GM23248 (cell line): ENCODE data around the gene NUMA1. TPM values are rescaled to one million over a fixed set of nuclear protein-coding genes. Genes with fewer than 3 reads are reported as not detected.

Experiments used
- DNase-seq: peaks from one replicate; pipeline ENCODE4 v3.0.0-alpha.2; 2015
- H2AFZ ChIP-seq: fragments of 200-600 bp; sonication (generic); 2 replicates; pipeline ENCODE4 v1.6.1; 2016; ENCODE audit warnings: antibody characterized with exemption
- H3F3A ChIP-seq: fragments of 200-600 bp; sonication (generic); 2 replicates; pipeline ENCODE4 v1.6.1; 2016; ENCODE audit warnings: mild to moderate bottlenecking, antibody characterized with exemption, mixed run types; ENCODE audit not compliant: insufficient read depth
- H3K27ac ChIP-seq: fragments of 200-600 bp; sonication (generic); 2 replicates; pipeline ENCODE4 v1.5.1; 2016; ENCODE audit warnings: mild to moderate bottlenecking
- H3K27me3 ChIP-seq: fragments of 200-600 bp; sonication (generic); replicated peaks from 2 replicates; pipeline ENCODE4 v1.6.1; 2016; ENCODE audit warnings: mild to moderate bottlenecking; ENCODE audit not compliant: insufficient read depth
- H3K36me3 ChIP-seq: fragments of 200-600 bp; sonication (generic); 2 replicates; pipeline ENCODE4 v1.6.1; 2016; ENCODE audit warnings: low read depth, mild to moderate bottlenecking
- H3K4me1 ChIP-seq: fragments of 200-600 bp; sonication (generic); 2 replicates; pipeline ENCODE4 v1.6.1; 2016; ENCODE audit warnings: mild to moderate bottlenecking; ENCODE audit not compliant: insufficient read depth
- H3K4me2 ChIP-seq: fragments of 200-600 bp; sonication (generic); one replicate; pipeline ENCODE4 v1.6.1; 2016; ENCODE audit warnings: mild to moderate bottlenecking; ENCODE audit not compliant: unreplicated experiment
- H3K4me3 ChIP-seq: fragments of 200-600 bp; sonication (generic); 2 replicates; pipeline ENCODE4 v1.5.1; 2016; ENCODE audit warnings: mild to moderate bottlenecking
- H3K79me2 ChIP-seq: fragments of 200-600 bp; sonication (generic); 2 replicates; pipeline ENCODE4 v1.6.1; 2016; ENCODE audit warnings: mild to moderate bottlenecking; ENCODE audit not compliant: insufficient read depth
- H3K9ac ChIP-seq: fragments of 200-600 bp; sonication (generic); 2 replicates; pipeline ENCODE4 v1.6.1; 2016; ENCODE audit warnings: mild to moderate bottlenecking
- H3K9me2 ChIP-seq: fragments of 200-600 bp; sonication (generic); 2 replicates; pipeline ENCODE4 v1.6.1; 2016; ENCODE audit warnings: mixed run types, mild to moderate bottlenecking, moderate library complexity; ENCODE audit not compliant: insufficient read depth
- H3K9me3 ChIP-seq: fragments of 200-600 bp; sonication (generic); one replicate; pipeline ENCODE4 v1.6.1; 2017; ENCODE audit warnings: low read depth
- H4K20me1 ChIP-seq: fragments of 200-600 bp; sonication (generic); 2 replicates; pipeline ENCODE4 v1.6.0; 2016; ENCODE audit not compliant: insufficient read depth
- EZH2 ChIP-seq: fragments of 200-600 bp; sonication (generic); IDR thresholded peaks from 2 replicates; pipeline ENCODE4 v1.6.1; 2018; ENCODE audit warnings: antibody characterized with exemption, mild to moderate bottlenecking; ENCODE audit not compliant: insufficient read depth, poor library complexity, severe bottlenecking
- EZH2phosphoT487 ChIP-seq: fragments of 200-600 bp; sonication (generic); IDR thresholded peaks from 2 replicates; pipeline ENCODE4 v1.6.1; 2018; ENCODE audit warnings: antibody characterized with exemption, moderate library complexity, mild to moderate bottlenecking, low read depth; ENCODE audit not compliant: insufficient read depth
- WGBS, 2 experiments: methylation state at CpG; one replicate each; pipeline ENCODE4 v1.1.6; 2015 to 2017; ENCODE audit warnings: low lambda C conversion rate in 2 of 2, low coverage in 1 of 2; ENCODE audit errors: missing lambda C conversion rate in 2 of 2; 5-methylcytosine and 5-hydroxymethylcytosine counted together
- in situ Hi-C: fragments of 300-500 bp; cut with MboI; formaldehyde crosslinking; loops from 2 replicates; pipeline ENCODE4 v1.15.0; 2020
- polyA plus RNA-seq: library from polyadenylated mRNA; unstranded; fragments of >200 nt; fragmentation: Nextera tagmentation; extraction: Ambion mirVana; gene quantifications from 2 replicates; pipeline ENCODE4 v1.2.1, GENCODE V29; 2016
- total RNA-seq: library from RNA; depleted of rRNA; stranded (reverse); fragments of >200 nt; shearing (Covaris generic); gene quantifications from 2 replicates; pipeline ENCODE4 v1.2.3, GENCODE V29; 2014

The NUMA1 gene
- total and polyA plus RNA-seq, 2 experiments from 2014 or later, result 51.5 to 124 TPM

GRCh38 chr11:72012897-72013721, 67.2 kb downstream of the NUMA1 start:
- no peaks in the 10 kb centered on the region for H3K9me2 ChIP-seq
- peak overlapping the region; percentile 56 for H3K27ac ChIP-seq
- H4K20me1 ChIP-seq, result no peaks in the 10 kb centered on the region
- H3K36me3 ChIP-seq, result peaks cover 65% of the 10 kb centered on the region
- peaks cover 26% of the 10 kb centered on the region for H3F3A ChIP-seq
- TF ChIP-seq EZH2phosphoT487 (no peak), EZH2 (no peak)
- no peaks in the 10 kb centered on the region for H3K27me3 ChIP-seq
- 36 to 38% methylated on average over 29 to 33 of the region's 33 CpGs for WGBS, 2 experiments
- peaks cover 11% of the 10 kb centered on the region for H3K4me1 ChIP-seq
- no peak overlapping the region for H2AFZ ChIP-seq
- in situ Hi-C loops, result no loop called here
- H3K9ac ChIP-seq, result peak overlapping the region; percentile 45
- peak; percentile 94 for DNase-seq
- no peak overlapping the region for H3K4me3 ChIP-seq
- peak overlapping the region; percentile 40 for H3K4me2 ChIP-seq
- no peaks in the 10 kb centered on the region for H3K9me3 ChIP-seq
- peaks cover 33% of the 10 kb centered on the region for H3K79me2 ChIP-seq

GRCh38 chr11:72012091-72012630, 68.2 kb downstream of the NUMA1 start:
- Histone ChIP-seq H3K4me1 (peaks cover 11% of the 10 kb centered on the region), H3K27ac (0 out of 2 replicates have a peak overlapping the region, but pooled peaks have one; percentile 52), H3K4me3 (no peak overlapping the region), H3K4me2 (no peak overlapping the region), H3K9me3 (no peaks in the 10 kb centered on the region), H3K9me2 (no peaks in the 10 kb centered on the region), H3K79me2 (peaks cover 33% of the 10 kb centered on the region), H3K9ac (peak overlapping the region; percentile 45; the same call in 1 of the 2 replicates), H2AFZ (no peak overlapping the region), H3K36me3 (peaks cover 59% of the 10 kb centered on the region), H4K20me1 (no peaks in the 10 kb centered on the region), H3K27me3 (no peaks in the 10 kb centered on the region), H3F3A (peaks cover 27% of the 10 kb centered on the region)
- 79 to 80% methylated on average over 5 of the region's 5 CpGs for WGBS, 2 experiments
- in situ Hi-C loops, result no loop called here
- TF ChIP-seq EZH2phosphoT487 (no peak), EZH2 (no peak)
- DNase-seq, result no peak

- Histone ChIP-seq H3K4me2 (no peak overlapping the region), H3K79me2 (peaks cover 33% of the 10 kb centered on the region), H2AFZ (no peak overlapping the region), H3K27ac (no peak overlapping the region), H3K9me3 (no peaks in the 10 kb centered on the region), H3K9ac (no peak overlapping the region), H3K4me1 (peaks cover 11% of the 10 kb centered on the region), H4K20me1 (no peaks in the 10 kb centered on the region), H3K27me3 (no peaks in the 10 kb centered on the region), H3K9me2 (no peaks in the 10 kb centered on the region), H3F3A (peaks cover 32% of the 10 kb centered on the region), H3K4me3 (no peak overlapping the region), H3K36me3 (peaks cover 59% of the 10 kb centered on the region; the same call in 1 of the 2 replicates)
- TF ChIP-seq EZH2 (no peak), EZH2phosphoT487 (no peak)
- WGBS, 2 experiments, result 81 to 84% methylated on average over 10 of the region's 10 CpGs
- no peak for DNase-seq
- in situ Hi-C loops, result no loop called here
Observed at GRCh38 chr11:72010529-72011233, 69.7 kb downstream of the NUMA1 start.

- no peaks in the 10 kb centered on the region for H4K20me1 ChIP-seq
- peaks cover 33% of the 10 kb centered on the region for H3K79me2 ChIP-seq
- H3K27ac ChIP-seq, result no peak overlapping the region
- peaks cover 11% of the 10 kb centered on the region for H3K4me1 ChIP-seq
- peaks cover 41% of the 10 kb centered on the region for H3F3A ChIP-seq
- in situ Hi-C loops, result no loop called here
- no peak for DNase-seq
- H3K36me3 ChIP-seq, result peaks cover 59% of the 10 kb centered on the region; the same call in 1 of the 2 replicates
- TF ChIP-seq EZH2 (no peak), EZH2phosphoT487 (no peak)
- no peak overlapping the region for H3K9ac ChIP-seq
- no peaks in the 10 kb centered on the region for H3K9me2 ChIP-seq
- no peaks in the 10 kb centered on the region for H3K9me3 ChIP-seq
- H2AFZ ChIP-seq, result no peak overlapping the region
- no peak overlapping the region for H3K4me2 ChIP-seq
- no peak overlapping the region for H3K4me3 ChIP-seq
- WGBS, 2 experiments, result 95 to 96% methylated on average over 6 of the region's 6 CpGs
- no peaks in the 10 kb centered on the region for H3K27me3 ChIP-seq
Observed at GRCh38 chr11:72009156-72009555, 71.2 kb downstream of the NUMA1 start.
